GM19239 (cell line): ENCODE data around the gene LIPC.
"Not testable (repeated sequence)": the region's sequence is repeated elsewhere in the genome, so short reads cannot be mapped to it uniquely, and the experiment has no call there.

Experiments used
- DNase-seq: peaks from one replicate; pipeline ENCODE4 v3.0.0; 2011; ENCODE audit warnings: low spot score; ENCODE audit not compliant: insufficient read length
- FAIRE-seq: peaks from 2 replicates; lab custom pipeline; 2011; peaks lifted over from hg19 to GRCh38; lab: Jason Lieb, UNC

LIPC gene

DNA sequence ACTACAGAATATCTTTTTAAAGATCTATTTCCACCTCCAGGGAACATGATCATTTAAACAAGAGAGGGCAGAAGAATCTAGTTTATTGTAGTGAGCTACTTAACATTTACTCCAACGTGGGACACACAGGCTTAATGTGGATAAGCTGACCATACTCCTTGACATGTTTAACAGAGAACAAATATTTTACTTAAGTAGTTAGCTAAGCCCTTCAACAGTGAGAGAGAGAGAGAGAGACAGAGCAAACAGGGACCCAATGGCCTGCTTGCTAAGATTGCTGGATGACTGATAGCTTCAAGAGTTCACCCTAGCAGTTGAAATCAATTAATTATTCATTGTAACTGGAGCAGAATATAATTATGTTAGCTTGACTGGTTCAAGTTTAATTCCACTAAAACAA lies 159.1 kb downstream of the LIPC start:
- no peak for DNase-seq

DNA sequence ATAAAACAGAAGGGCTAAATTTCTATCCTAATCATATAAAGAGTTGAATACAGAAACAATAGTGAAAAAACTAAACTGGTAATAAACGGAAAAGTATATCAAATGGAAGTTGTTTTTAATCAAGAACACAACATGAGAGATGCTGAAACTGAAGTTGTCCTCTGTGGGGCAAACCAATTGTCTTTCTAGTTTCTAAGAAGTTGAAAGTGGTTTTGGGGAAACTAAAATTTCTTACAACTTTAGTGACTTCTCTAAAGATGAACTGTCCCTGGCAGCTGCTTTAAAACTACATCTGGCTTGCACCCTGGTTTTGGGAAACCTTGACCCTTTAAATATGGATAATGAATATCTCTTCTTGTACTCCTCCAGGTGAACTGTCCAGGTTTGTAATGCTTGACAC lies 162.1 kb downstream of the LIPC start:
- FAIRE-seq, result peak; percentile 37
- DNase-seq, result no peak

More for the DNA sequence above, 159.1 kb downstream of the LIPC start:
- no peak for FAIRE-seq

DNA sequence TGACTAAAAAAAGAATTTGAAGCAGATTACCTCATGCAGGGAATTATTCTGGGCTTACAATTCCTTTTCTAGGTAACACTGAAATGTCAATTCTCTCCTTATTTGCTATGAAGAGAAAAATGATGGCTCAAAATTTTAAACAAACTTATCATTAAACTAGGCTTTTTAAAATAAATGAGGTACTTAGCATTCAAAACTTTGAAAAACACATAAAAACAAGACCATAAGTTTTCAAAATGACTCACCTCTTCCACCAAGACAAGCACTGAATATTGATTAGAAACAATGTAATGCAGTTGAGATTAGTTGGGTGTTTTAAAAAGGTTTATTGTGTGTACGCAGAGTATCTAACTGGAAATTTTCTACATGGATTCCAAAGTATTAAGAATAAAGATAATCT lies 163.1 kb downstream of the LIPC start:
- FAIRE-seq, result no peak
- no peak for DNase-seq

DNA sequence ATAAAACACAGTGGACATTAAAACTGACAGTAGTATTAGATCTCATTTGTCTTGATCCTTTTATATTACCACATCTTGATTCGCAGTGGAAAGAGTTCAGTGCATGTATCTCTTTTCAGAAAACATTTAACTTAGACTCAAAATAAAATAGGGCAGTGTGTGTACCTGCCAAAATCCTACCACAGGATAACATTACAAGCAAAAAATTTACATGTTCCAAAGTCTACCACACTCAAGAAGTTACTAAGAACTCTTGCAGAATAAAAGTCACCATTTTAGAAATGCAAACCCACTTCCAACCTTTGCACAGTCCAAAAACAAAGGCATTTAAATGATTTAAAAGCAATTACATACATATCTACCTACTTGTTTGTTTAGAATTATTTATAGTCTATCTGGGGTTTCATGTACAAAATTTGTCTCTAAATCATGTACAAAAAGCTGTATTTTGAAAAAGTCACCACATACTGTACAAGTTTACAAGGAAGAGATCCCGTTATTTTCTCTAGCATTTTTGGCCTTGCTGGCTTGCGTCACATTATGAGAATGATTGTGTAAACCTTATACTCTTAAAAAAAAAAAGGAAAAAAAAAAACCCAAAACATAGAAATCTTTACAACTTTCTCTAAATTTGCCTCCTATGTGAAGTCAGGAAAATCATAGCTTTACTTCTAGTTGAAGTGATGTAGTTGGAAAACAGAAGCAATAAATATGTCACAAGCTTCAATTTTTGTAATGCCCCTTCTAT lies 163.9 kb downstream of the LIPC start:
- FAIRE-seq, result peak; percentile 11
- DNase-seq, result no peak

DNA sequence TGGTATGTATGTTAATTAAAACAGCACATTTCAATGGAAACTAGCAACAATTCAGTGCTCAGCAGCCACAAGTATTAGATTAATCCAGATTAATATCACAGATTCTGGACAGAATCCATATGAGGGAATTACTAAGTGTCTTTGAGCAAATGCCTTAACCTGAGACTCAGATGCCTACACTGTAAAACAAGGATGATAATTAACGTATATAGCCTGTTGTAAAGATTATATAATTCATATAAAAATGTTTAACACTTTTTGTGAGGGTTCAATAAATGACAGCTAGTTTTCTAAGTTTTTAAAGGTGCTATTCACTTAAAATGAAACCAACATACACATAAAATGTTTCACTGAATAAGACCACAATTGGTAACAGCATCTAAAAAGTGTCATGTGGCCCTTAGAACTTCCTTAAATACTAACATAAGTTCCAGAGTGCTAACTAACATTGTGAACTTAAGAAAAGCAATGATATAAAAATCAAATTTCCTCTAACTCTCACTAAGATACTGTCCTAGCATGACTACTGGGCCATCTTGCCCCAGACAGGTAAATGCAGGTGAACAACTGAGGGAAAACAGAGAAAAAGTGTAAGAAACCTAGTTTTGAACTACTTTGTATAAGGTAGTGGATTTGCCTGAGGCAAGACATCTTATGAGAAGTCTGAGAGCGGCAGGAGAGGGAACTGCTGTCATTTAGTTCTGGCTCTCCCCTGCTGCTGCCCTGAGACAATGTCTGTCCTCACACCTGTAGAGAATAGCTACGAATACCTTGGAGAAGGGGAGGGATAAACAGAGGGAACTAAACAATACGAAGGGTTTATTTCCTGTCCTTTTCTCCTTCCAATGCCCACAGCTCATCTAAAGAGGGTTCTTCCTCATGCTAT lies 166.4 kb downstream of the LIPC start:
- no peak for FAIRE-seq

DNA sequence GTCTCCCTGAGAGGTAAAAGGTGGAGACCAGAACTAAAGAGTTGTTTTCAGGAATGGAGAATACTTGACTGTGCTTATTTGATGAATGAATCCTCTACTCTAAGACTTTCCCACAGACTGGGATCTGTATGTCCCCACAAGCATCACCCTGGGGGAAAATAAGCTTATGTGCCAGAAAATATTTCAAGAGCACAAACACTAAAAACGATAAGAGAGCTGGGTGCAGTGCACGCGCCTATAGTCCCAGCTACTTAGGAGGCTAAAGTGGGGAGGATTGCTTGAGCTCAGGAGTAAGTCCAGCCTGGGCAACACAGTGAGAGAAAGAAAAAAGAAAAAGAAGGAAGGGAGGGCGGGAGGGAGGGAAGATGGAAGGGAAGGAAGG lies 167.0 kb downstream of the LIPC start:
- DNase-seq, result no peak
- FAIRE-seq, result no peak

More for the DNA sequence above, 166.4 kb downstream of the LIPC start:
- no peak for DNase-seq

DNA sequence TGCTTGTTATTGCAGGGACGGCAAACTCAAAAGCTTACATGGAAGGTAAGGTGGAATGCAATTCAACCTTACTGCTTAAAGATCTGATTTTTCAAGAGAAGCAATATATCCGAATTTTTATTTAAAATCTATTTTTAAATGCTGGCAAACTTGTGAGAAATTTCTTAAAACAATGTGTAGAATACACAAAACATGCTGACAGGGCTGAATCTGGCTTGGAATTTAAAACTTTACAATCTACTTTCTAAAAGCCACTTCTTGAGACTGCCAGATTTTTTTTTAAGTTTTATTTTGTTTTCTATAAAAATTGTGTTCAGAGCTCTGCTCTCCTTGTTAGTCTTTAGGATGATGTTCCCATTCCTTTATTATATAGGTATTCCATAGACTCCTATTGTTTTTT lies 171.0 kb downstream of the LIPC start:
- DNase-seq, result no peak
- no peak for FAIRE-seq

DNA sequence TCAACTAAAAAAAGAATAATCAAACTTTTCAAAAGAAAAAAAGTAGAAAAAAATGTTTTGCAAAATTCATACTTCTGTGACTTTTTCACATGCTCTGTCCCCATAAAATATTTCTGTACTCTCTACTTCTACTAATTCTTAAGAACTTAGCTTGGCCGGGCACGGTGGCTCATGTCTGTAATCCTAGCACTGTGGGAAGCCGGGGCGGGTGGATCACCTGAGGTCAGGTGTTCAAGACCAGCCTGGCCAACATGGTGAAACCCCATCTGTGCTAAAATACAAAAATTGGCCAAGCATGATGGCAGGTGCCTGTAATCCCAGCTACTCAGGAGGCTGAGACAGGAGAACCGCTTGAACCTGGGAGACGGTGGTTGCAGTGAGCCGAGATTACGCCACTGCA lies 172.1 kb downstream of the LIPC start:
- FAIRE-seq, DNase-seq: not testable (repeated sequence)

DNA sequence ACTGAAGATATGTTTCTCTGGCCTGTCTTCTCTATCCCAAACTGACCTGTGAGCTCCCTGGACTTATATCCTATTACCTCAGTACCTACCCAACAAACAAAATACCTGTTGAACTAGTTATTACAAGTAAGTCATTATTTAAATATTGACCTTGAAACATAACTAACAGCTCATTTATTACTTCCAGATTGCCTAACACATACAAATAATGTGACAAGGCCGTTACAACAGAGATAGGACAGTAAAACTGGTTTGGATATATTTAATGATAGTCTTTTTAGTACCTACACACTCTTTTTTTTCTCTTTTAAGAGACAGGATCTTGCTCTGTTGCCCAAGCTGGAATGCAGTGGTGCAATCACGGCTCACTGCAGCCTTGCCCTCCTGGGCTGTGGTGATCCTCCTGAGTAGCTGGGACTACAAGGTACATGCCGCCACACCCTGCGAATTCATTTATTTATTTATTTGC lies 172.7 kb downstream of the LIPC start:
- FAIRE-seq (no peak), DNase-seq (no peak)

DNA sequence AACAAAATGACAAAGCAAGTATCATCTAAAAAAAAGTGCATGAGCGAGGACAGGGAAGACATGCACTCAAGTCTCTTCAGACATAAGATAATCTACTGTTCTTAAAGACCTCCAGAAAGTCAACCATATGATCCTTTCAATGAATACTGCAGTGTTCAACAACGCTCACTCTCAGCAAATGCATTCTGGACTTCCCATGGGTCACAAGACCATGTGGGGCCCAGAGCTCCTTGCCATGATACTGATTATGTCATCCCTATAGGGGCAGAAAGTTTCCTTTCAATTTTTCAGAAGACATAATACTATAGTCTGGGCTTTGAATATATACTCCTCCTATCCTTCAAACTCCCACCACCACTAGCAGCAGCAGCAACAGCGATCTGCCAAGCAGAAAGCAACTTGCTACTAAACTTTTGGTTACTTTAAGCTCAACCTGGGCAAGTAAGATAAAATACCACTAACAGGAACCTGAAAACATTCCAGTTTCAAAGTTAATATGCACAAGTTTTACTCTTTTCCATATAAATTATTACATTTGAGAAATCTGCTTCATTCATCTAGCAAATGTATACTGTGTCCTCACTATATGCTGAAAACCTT lies 174.2 kb downstream of the LIPC start:
- DNase-seq (no peak), FAIRE-seq (no peak)

DNA sequence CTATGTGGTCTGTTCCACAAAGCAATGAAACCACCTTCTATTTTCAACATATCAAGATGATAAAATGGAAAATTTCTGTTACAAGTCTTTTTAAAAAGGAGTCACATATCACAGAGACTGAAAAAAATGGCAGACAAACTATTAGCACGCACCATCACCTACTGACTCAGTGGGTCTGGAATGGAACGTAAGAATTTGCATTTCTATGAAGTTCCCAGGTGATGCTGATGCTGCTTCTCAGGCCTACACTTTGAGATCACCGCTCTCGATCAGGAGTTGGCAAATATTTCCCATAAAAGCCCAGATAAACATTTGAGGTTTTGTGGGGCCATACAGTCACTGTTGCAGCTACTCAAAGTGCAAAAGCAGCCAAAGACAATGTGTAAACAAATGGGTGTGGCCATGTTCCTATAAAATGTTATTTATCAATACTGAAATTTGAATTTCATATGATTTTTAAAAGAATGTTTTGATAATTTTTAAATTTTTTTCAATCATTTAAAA lies 174.8 kb downstream of the LIPC start:
- no peak for DNase-seq

DNA sequence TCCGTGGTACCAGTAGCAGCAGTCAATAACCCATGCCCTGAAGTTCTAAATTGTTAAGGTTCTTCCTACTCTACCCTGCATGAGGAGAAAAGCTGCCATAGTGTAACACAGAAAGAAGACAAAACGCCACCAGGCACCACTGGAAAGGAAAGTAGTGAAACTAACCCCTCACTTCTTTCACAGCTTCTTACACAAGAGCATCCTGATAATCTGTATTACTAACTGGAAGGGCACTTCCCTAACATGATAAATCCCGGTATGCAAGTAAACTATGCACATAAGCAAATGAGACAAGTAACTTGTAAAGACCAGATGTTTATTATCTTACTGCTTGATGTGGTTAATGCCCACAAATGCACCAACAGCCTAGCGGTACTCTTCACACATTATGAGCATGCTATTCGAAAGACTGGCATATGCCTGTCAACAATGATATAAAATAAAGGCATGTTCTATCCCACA lies 176.4 kb downstream of the LIPC start:
- no peak for FAIRE-seq

More for the DNA sequence above, 174.8 kb downstream of the LIPC start:
- FAIRE-seq, result no peak

DNA sequence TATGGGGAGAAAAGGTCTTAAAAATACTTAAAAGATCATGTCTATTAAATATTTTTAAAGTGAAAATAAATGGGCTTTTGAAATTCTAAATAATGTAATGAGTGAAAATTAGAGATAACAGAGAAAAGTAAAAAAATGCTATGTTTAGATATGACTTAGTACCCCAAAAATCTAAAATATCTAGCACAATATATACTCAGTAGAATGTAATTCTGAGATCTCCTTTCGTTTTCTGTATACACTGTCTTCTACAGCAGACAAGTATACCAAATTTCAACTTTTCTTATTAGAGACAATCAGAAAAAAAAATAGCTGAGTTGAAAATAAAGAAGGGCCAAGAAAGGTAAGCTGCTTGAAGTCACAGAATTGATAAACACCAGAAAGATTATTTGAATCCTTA lies 176.9 kb downstream of the LIPC start:
- DNase-seq, result no peak

More for the DNA sequence above, 176.4 kb downstream of the LIPC start:
- DNase-seq, result no peak

DNA sequence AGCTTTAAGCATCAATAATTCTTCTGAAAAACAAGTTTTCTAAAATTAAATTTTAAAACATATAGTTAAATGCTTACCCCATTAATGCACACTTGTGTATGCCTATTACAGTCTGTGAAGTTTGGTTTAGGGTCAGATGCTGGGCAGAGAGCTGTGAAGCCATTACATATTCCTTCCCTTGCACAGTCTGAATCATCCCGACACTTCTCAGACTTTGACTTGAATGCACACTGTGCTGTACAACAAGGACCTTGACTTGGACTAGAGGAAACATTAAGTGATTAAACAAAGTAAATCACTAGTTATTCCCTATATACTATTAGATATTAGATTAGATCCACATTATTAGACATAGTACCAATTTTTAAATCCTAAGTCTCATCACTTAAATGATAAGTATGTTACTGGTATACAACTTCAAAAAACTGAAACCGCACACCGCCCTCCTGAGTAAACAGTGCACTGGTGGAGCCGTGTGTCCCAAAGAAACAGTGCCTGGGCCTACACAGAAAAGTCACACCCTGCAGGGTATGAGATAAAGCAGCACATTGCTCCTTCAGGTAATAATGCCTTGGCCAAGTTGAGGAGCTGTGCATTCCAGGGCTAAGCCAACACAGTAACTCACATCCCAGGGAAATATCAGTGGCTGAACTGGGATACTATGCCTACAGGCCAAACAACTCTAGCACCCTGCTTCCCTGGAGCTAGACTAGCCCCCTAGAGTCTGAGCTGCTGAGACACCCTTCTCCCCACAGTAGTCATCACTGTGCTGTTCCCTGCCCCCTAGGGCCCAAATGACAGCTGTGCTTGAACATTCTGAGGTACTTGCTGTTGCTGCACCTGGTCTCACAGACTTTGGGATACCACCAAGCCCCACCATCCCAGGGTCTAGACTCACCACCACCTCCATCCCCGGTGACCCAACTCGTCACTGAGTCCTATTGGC lies 180.2 kb downstream of the LIPC start:
- DNase-seq, result no peak
- no peak for FAIRE-seq

More for the DNA sequence above, 176.9 kb downstream of the LIPC start:
- FAIRE-seq, result no peak

DNA sequence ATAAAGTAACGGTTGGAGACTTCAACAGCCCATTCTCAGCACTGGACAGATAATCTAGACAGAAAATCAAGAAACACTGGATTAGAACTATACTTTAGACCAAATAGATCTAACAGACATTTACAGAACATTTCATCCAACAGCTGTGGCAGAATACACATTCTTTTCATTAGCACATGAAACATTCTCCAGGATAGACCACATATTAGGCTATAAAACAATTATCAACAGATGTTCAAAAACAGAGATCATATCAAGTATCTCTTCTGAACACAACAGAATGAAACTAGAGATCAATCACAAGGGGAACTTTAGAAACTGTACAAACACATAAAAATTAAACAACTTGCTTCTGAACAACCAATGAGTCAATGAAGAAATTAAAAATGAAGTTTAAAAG lies 184.4 kb downstream of the LIPC start:
- no peak for FAIRE-seq

More for the DNA sequence above, 184.4 kb downstream of the LIPC start:
- no peak for DNase-seq
